WTC11 (cell line): ENCODE measurements around the gene ST6GAL1.

Experiments
- ATF2 ChIP-seq: sonication (generic); formaldehyde crosslinking; IDR thresholded peaks from 2 replicates; pipeline ENCODE4 v1.8.1; 2022; ENCODE audit warnings: low read depth, missing genetic modification reagents, borderline replicate concordance
- ATF3 ChIP-seq: sonication (generic); formaldehyde crosslinking; conservative IDR thresholded peaks from 2 replicates; pipeline ENCODE4 v1.8.1; 2022; ENCODE audit warnings: mild to moderate bottlenecking, missing genetic modification reagents
- CREB1 ChIP-seq: sonication (generic); formaldehyde crosslinking; IDR thresholded peaks from 2 replicates; pipeline ENCODE4 v1.8.0; 2023; ENCODE audit warnings: mild to moderate bottlenecking, missing genetic modification reagents
- CTCF ChIP-seq: fragments of 200-600 bp; IDR thresholded peaks from 2 replicates; pipeline ENCODE4 v1.8.0; 2022; ENCODE audit warnings: antibody characterized with exemption
- MXD4 ChIP-seq: fragments of 250-450 bp; sonication (Bioruptor Pico); IDR thresholded peaks from 2 replicates; pipeline ENCODE4 v1.8.0; 2021; ENCODE audit warnings: mild to moderate bottlenecking, moderate library complexity, borderline replicate concordance
- NFYB ChIP-seq: sonication (generic); formaldehyde crosslinking; conservative IDR thresholded peaks from 2 replicates; pipeline ENCODE4 v1.8.0; 2022; ENCODE audit warnings: low read depth, missing genetic modification reagents
- NR3C1 ChIP-seq: sonication (generic); formaldehyde crosslinking; conservative IDR thresholded peaks from 2 replicates; pipeline ENCODE4 v1.8.1; 2023; ENCODE audit warnings: low read depth, mild to moderate bottlenecking, missing genetic modification reagents
- SOX15 ChIP-seq: fragments of 250-450 bp; sonication (Bioruptor Pico); IDR thresholded peaks from 2 replicates; pipeline ENCODE4 v1.9.0; 2021; ENCODE audit warnings: mild to moderate bottlenecking
- TCF7 ChIP-seq: sonication (generic); formaldehyde crosslinking; IDR thresholded peaks from 2 replicates; pipeline ENCODE4 v1.8.0; 2022; ENCODE audit warnings: mild to moderate bottlenecking, low read depth, missing genetic modification reagents, moderate library complexity
- TF ChIP-seq, protein P1 (sequence below): sonication (generic); formaldehyde crosslinking; IDR thresholded peaks from 2 replicates; pipeline ENCODE4 v1.8.1; 2022; ENCODE audit warnings: missing genetic modification reagents, borderline replicate concordance

DNA sequence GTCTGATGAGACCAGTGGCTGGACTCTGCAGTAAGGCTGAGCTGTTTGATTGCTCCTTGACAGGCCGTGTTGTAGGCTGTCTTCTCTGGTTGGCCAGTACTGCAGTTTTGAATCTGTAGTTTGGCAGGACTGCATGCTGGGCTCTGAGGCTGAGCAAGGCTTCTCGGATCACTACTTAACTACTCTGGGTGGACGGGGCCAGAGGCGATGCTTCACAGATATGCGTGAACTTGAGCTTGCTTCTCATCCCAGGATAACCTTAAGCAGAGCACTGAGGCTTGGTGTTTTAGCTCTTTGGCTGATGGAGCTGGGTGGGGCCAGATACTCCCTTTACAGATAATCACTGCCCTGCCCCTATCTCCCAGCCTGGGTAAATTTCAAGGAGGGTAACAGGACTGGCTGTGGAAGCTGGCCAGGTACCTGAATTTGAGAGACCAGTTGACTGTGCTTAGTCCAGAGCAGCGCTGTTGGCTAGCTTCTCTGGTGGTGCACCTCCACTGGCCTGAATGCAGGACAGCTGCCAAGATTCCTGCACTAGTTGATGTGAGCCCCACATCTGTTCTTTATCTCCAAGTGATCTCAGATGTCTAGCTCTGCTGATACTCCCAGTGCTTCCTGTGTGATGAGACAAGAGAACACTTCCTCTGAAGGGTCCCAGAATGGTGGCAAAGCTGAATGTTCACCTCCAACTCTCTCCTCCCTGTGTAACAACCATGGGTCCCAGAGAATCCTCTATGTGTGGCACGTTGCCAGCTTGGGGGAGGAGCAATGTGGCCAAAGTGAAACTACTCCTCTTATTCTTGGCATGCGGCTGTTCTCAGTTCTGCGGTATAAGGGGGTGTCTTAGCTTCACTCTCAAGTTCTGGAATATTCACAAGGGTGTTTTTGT lies 171.1 kb downstream of the ST6GAL1 start:
- no peak for TF ChIP-seq CTCF
- no peak for TF ChIP-seq TCF7 (CRISPR knock-in tag)
- no peak for TF ChIP-seq MXD4
- TF ChIP-seq NFYB (CRISPR knock-in tag): no peak
- TF ChIP-seq, protein P1, sequence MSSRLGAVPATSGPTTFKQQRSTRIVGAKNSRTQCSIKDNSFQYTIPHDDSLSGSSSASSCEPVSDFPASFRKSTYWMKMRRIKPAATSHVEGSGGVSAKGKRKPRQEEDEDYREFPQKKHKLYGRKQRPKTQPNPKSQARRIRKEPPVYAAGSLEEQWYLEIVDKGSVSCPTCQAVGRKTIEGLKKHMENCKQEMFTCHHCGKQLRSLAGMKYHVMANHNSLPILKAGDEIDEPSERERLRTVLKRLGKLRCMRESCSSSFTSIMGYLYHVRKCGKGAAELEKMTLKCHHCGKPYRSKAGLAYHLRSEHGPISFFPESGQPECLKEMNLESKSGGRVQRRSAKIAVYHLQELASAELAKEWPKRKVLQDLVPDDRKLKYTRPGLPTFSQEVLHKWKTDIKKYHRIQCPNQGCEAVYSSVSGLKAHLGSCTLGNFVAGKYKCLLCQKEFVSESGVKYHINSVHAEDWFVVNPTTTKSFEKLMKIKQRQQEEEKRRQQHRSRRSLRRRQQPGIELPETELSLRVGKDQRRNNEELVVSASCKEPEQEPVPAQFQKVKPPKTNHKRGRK (CRISPR knock-in tag): no peak
- no peak for TF ChIP-seq CREB1 (CRISPR knock-in tag)
- no peak for TF ChIP-seq SOX15
- no peak for TF ChIP-seq NR3C1 (CRISPR knock-in tag)
- no peak for TF ChIP-seq ATF3 (CRISPR knock-in tag)
- no peak for TF ChIP-seq ATF2 (CRISPR knock-in tag)
